Gastroesophageal sphincter (tissue), 3 donors: ENCODE measurements around the gene SERPINB6.
A peak's percentile ranks its signal among the peaks of the same experiment; 100 is the strongest.

ENCODE experiments used
- CTCF ChIP-seq, 4 experiments: fragments of 200-600 bp in 2 of 4; fragments of 450-650 bp in 2 of 4; sonication (generic) in 1 of 4; IDR thresholded peaks; one replicate each; pipeline ENCODE4 v1.5.1; 2017 to 2019; ENCODE audit warnings: antibody characterized with exemption in 4 of 4, mild to moderate bottlenecking in 2 of 4, moderate library complexity in 2 of 4
- EP300 ChIP-seq: sonication (generic); formaldehyde crosslinking; IDR thresholded peaks from one replicate; pipeline ENCODE4 v1.6.1; 2017; ENCODE audit warnings: antibody characterized with exemption, mild to moderate bottlenecking
- POLR2A ChIP-seq, 2 donors: fragments of 450-650 bp; IDR thresholded peaks; one replicate each; pipeline ENCODE4 v1.6.1; 2017; ENCODE audit warnings: antibody characterized with exemption in 2 of 2, mild to moderate bottlenecking in 2 of 2, moderate library complexity in 1 of 2

GRCh38 chr6:3001773-3002293 lies 30.5 kb upstream of the SERPINB6 start:
- peak in 3 of 4 experiments; percentile 31 to 43 (median 32) for TF ChIP-seq CTCF (IDR thresholded peaks at IDR 0.05)
- TF ChIP-seq POLR2A (IDR thresholded peaks at IDR 0.05): no peak
- no peak for TF ChIP-seq EP300
